GM19452 (cell line): ENCODE measurements around the gene MSH2.

Experiments
- ATAC-seq: cut with Tn5 transposase; IDR thresholded peaks from one replicate; pipeline ENCODE4 v1.9.1; 2021; ENCODE audit not compliant: unreplicated experiment

The MSH2 gene

DNA sequence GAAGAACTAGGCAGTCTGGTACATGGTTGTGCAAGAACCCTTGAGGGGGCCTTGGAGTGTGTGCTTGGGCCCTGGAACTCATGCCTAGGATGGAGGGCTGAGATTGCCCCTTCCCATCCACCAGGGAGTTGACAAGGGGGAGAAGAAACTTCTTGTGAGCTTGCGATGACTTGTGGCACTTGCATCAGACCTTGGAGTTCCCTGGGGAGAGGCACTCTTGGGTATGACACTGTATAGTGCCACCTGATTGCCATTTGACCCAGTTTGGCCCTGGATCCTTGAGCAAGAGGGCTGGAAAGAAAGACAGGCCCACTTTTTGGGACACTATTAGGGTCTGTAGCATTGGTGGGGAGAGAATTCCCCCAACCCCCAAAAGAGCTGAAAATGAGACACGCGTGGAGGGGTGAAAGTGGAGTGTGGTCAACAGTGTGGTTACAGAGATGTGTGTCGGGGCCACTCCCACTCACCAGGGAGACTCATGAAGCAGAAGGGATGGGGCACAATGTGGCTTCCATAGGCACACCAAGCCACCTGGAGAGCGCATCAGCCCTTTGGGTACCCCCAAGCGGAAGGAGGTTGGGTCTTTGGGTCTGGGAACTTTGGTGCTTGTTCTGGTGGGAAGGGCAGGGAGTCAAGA, 101.3 kb downstream of the MSH2 start:
- ATAC-seq, result no peak

DNA sequence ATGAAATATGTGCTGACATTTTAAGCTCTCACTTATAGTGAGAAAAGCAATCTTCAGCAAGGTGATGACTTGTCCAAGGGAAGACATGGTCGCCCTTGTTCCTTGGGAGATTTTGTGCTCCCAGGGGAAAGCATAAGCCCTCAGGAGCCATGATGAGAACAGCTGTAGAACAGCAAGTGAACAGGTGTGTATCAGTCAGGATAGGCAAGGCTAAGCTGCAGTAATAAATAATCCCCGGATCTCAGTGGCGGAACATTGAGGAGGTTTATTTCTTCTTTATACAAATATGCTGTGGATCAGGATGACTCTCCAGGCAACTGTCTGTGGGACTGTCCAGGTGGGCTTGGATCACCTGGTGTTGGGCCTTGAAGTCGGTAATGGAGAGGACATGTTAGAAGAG, 103.1 kb downstream of the MSH2 start:
- ATAC-seq, result no peak

DNA sequence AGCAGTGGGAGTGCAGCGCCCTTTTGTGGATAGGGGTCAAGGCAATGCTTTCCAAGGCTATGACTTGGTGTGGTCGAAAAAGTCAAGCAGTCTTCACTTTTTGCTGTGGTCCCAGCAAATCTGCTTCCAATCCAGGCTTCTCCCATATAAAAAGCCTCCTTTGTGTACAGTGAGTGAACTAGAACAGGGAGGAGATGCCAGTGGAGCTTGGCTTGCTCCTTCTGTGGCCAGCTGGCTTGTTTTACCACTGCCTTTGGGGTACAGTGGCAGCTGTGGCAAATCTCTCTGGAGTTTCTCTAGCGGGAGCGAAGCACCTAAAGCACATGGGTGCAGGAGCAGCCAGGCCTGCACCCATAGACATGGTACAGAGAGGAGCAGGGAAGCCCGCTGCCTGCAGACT, 103.5 kb downstream of the MSH2 start:
- no peak for ATAC-seq

DNA sequence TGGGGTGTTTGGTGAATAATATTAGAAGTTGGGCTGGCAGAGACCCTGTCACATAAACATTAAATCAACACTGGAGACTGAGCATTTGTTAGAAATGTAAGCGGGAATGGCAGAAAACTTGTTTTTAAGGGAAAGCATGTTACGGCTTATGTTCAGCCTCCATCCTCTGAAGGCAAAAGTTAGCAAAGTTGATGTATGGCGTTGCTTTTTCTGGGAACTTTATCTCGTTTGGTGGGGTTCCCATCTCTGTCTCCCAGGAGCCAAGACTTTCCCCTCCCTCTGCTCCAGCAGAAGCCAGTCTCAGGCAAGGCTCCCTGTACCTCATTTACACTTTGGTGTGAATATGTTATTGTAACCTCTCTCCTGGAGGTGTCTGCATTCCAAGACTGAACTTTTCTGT, 105.1 kb downstream of the MSH2 start:
- ATAC-seq, result no peak

DNA sequence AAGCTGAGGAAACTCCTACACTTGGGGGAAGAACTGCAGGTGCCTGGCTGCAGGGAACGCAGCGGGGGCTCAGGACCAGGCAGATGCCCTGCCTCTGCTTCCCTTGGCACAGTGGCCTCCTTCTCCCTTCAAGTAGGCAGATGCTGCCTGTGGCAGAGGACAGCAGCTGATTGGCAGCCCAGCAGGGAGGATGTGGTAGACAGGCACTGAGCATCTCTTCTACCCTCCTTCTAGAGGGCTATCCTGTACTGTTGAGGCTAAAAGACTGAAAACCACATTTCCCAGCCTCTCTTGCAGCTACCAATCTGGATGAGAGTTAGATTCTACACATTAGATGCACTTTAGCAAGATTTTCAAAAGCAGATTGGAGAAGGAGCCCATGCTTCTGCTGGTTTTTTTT, 105.7 kb downstream of the MSH2 start:
- ATAC-seq, result no peak

DNA sequence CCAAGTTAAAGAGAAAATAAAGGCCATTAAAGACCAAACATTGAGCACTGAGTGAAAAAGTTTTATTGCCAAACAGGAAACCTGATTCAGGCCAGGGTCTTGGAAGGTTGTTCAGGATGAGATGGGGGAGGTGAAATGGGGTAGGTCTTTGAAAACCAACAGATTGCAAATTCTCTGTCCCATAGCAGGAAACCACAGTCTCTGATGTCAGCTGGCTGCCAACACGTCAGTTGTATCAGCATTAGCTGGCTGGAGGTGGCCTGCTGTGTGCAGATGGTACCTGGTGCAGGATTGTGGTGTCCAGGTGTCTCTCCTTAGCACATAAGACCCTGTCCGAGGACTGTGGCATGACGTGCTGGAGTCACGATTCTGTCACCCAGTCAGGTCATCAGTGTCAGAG, 106.3 kb downstream of the MSH2 start:
- ATAC-seq, result no peak

DNA sequence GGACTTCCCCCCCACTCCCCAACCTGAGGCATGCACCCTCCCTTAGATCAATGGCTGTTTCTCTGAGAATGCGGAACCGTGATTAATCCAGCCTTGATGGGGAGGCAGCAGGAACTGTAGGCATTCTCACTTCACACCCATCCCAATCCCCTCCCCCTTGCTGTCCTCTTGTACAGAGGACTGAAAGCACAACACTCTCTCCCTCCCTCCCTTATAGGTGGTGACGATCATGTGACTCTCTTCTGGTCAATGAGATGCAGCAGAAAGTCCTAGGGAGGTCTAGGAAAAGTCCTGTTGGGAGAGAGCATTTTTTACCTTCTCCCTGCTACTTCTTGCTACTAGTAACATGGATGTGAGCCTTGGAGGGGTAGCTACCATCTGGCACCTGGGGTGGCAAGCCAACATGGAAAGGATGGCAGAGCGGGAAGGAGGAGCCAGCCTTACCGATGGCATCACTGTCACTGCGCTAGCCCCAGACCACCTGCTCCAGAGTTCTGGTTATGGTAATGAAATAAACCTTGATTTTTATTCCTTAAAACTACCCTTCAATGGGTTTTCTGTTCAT, 106.9 kb downstream of the MSH2 start:
- ATAC-seq, result no peak

DNA sequence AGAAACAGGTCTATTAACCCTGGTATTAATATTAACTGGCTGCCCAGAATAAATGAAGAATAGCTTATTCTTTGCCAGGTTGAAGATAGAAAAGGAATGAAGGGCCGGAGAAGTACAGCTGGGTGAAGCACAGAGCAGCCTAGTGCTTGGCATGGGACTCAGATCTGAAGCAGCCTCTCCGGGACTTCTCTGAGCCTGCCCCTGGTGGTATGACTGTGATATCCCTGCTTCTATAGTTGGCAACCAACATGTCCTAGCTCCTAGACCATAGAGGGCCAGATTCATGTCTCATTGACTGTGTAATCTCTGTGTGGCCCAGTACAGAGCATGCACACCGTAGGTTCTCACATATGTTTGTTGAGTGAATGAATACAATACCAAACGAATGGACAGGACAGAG, 107.8 kb downstream of the MSH2 start:
- no peak for ATAC-seq

DNA sequence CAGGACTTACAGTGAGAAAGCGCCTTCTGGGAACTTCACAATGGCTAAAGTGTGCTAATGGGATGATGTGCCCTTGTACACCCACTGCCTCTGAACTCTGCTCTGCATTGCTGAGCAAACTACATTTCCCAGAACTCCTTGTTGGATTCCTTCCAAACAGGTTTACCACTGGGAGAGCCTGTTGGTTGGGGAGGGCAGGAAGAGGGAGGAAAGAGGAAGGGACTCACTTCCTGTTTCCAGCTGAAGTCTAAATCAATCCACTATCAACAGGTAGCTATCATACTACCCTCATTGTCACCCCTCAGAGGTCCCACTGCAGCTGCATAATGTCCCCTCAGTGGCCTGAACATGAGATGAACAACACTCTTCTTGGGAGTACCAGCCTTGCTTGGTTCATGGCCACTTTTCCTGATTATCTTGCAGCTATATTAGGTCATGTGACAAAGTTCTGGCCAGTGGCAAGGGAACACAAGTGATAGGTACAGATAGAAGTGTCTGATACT, 109.7 kb downstream of the MSH2 start:
- ATAC-seq, result no peak

DNA sequence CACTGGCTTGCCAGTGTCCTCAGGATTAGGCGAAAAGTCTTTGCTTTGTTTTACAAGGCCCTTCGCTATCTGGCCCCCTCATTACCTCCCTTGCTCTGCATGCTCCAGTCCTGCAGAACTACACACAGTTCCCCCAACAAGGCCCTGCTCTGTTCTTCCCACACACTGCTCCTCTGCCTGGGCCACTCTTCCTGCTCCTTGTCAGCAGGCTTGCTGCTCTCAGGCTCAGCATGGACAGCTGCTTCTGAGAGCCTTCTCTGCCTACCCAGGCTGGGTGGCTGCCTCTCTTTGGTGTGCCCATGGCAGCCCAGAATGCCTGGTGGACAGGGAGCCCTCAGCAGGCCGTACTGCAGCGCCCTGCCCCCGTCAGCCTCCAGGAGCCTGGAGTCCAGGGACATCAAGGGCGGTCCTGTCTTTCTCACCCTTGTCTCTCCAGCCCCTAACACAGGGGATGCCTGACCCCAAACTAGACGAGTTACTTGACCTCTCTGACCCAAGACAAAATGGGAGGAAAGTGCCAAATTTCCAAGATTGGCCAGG, 111.1 kb downstream of the MSH2 start:
- ATAC-seq, result no peak

DNA sequence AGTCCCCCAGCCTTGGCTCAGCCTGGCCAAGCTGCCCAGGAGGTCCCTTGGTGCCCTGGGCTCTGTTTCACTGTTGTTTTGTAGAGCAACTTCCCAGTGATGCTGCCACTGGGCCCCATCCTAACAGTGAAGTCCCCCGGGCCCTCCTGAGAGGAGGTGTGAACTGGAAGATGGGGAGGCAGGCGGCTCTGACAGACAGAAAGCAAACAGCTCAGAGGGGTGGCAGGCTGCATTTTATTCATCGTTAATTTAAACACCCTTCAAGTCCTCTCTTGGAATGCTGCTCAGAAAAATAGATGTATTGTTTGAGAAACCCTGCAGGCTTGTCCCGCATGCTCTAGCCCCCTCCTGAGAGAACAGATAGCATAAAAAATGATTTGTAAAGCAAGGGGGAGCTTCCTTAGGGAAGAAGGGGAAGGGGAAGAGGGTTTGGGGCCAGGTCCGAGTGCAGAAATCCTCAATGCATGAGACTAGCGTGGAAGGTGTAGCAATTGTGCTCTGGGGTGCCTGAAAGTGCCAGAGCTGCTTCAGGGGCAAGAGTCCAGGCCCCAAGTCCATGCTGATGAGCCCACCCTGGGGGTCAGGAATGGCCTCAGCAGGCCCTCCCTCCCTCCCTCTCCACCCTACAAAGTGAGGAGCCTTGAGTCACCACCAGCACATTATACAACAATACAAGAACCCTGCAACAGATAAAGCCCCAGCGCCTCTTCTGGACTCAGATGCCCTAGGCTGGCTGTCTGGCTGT, 113.6 kb downstream of the MSH2 start:
- no peak for ATAC-seq

DNA sequence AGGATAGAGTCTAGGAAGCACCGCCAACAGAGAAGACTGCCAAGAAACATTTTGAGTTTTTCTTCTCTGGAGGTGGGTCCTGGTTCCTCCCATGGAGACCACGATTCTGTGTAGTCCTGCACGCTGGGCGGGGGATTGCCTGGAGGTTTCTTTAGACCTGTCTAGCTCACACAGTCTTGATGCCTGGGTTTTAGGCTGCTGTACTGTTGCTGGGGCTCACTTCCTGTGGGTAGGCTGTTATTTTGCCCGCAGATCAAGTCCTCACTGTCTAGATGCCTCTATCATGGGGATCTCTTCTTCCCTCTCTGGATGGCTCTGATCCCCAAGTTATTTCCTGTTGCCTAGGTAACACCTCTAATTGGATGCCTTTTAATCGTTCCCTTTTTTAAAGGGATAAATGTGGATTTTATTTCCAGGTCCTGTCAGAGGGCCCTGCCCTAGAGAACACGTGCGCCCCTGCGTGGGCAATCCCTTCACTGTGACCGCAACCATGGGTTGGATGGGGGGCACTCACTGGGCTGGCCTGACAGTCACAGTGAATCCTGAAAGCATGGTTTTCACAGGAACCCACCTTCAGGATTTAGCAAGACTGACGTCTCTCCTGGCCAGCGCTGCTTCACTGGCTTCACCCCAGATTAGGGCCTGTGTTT, 115.7 kb downstream of the MSH2 start:
- ATAC-seq, result no peak

DNA sequence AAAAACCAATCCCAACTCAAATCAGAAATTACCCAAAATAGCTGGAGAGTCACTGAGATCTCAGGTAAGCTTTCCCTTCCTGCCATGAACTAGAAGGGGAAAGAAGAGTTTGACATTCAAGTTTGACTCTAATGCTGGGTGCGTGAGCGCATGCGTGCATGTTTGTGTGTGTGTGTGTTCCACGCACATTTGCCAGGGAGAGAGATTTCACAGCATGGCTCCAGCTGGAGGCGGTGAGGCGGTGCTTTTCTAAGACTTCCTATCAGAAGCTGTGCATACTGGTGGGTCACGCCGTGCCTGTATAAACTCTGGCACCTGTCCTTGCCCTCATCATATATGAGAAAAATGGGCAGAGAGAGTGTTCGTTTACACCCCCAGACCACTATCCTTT, 116.2 kb downstream of the MSH2 start:
- ATAC-seq, result no peak

DNA sequence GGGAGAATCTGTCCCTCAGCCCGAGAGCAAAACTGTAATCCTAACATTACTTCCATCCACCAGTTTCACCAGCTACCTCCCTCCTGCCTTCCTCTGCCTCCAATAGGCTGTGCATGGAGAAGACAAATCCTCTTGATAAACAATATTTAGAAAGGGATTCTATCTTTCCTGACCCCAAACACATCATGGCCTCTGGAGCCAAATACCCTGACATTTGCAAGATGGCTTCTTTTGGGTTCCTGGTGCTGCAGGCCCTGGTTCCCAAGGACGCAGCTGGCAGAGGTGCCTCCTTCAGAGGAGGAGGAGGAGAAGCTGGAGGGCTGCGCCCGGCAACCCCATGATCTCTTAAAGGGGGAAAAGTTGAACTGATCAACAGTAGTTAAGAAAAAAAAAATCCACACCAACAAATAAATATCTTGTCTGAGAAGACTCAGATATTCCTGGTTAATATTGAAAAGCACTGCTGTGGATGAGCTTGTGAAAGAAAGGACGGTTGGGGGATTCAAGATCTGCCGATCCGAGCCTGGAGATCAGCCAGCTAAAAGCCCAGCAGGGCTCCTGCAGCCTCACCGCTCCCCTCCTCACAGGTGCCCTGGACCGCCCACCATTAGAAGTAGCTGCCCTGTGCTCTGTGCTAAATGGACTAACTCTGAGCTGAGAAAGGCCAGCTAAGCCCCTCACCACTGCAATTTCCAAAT, 116.8 kb downstream of the MSH2 start:
- ATAC-seq, result no peak

DNA sequence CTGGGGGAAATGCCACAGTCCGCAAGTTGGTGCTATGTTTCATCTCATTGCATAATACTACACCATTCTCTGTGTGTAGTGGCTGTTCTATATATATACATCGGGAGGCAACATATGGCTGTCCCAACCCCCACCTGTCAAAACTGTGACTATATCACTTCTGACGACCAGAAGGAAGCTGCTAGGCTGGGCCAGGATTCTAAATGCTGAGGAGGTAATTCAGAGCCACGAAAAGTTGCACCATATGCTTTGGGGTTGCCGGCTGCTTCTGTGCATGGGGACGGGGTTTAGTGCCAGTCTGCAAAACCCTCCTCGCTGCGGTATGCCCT, 117.3 kb downstream of the MSH2 start:
- ATAC-seq, result no peak

DNA sequence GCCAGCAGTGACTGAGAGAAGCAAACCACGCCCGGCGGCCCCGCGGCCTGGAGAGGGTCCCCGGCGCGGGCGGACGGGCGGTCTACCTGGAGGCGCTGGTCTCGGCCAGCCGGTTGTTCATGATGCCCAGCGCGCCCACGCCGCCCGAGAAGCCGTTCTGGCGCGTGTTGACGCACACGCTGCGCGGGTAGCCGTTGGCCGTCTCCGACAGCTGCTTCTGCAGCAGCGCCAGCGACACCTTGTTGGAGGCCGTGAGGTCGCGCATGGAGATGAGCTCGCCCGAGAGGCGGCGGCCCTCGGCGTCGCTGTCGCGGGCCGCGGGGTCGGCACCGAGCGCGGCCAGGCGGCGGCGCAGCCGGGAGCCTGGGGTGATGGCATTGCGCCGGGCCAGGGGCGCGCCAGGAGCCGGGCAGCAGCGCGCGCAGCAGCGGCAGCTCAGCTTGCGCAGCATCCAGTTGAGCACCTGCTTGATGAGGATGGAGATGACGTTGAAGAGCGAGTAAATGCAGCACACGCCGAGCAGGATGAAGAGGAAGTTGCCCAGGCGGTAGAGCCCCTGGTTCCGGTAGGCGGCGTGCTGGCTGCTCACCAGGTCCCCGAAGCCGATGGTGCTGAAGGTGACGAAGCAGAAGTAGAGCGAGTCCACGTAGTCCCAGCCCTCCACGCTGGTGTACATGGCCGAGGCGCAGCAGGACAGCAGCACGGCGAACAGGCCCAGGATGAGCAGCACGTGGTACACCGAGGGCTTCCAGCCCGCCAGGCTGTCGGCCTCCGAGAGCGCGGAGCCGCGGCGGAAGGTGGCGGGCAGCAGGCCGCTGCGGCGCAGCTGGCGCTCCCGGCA, 118.1 kb downstream of the MSH2 start:
- ATAC-seq, result peak; percentile 79

DNA sequence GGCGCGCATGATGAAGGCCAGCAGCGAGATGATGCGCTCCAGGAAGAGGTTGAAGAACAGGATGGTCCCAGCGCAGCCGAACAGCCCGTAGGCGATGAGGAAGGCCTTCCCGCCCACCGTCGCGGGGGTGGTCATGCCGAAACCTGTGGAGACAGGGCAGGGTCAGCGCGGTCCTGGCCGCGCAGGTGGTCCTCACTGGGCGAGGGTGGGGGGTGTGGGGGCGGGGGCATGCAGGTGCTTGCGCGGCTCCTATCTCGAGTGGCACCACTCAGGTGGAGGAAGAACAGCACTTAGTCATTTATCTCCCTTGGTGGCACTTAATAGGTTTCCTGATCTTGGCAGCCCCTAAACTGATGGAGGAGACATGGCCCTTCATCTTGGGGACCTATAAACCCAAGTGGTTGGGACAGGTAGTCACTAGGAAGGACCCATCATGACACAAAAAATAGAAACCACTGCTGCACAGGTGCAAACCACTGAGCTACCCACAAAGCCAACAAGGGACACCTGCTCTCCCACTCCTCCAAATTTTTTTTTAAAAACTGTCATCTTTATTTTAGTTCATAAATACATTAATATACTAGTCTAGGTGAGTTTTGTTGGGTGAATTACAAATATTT, 118.8 kb downstream of the MSH2 start:
- ATAC-seq, result no peak

DNA sequence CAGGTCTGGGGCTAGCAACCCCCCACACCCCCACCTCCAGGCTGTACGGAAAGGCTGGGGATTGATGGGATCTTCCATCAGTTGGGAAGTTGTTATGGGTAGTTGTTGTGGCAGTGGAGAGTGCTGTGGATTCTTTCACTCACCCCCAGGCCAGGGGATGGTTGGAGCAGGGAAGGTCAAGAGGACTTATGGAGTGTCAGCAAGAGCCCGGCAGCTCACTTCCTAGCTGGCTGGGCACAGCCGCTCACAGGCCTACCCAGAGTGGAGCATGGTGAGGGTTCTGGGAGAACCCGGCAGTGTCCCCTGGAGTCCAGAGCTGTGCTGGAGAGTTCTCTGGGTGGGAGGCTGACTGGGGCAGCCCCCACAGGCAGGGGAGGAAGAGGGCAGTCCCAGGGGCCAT, 122.2 kb downstream of the MSH2 start:
- no peak for ATAC-seq

DNA sequence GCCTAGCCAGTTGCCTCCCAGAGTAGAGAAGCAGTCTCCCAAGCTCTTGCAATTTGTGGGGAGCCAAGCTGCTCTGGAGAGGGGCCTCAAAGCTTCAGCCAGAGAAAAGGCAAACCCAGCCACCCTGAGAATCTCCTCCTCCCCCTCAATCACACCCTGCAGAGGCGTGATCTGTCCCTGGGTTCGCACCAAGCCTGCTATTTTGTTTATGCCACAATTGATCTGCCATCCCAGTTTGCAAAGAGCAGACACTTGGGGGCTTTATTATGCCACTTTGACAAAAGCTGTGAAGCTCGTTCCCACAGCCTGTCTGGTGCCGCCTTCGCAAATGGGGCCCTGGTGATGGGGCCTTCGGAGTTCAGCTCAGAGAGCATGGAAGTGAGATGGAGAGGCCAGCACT, 125.5 kb downstream of the MSH2 start:
- no peak for ATAC-seq

DNA sequence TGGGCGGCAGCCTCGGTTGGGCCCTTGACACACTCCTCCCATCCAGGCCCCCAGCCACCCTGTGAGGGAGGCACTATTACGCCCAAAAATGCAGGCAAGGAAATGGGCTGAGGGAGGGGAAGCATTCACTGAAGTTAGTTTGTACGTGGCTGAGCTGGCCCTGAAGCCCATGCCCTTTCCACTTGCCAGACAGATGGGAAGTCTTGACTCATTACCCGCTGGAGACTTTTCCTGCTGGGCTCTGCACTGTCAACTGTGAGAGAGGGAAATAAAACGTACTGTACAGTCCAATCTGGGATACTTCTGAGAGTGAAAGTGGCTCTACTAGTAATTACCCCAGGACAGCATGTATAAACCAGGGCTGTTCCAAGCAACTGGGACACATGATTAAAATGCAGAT, 125.9 kb downstream of the MSH2 start:
- ATAC-seq, result no peak
